Upper lobe of left lung (tissue), 4 donors: ENCODE results near the gene HPS1.

Experiments
- CTCF ChIP-seq, 6 experiments: fragments of 450-650 bp in 4 of 6; fragments of 200-600 bp in 2 of 6; sonication (generic) in 2 of 6; IDR thresholded peaks; one replicate each; pipeline ENCODE4 v1.5.1; 2016 to 2019; ENCODE audit warnings: antibody characterized with exemption in 6 of 6
- EP300 ChIP-seq, 4 donors: sonication (generic); formaldehyde crosslinking; IDR thresholded peaks; one replicate each; pipeline ENCODE4 v1.5.1; 2017; ENCODE audit warnings: antibody characterized with exemption in 4 of 4, control low read depth in 2 of 4
- POLR2A ChIP-seq, 4 donors: fragments of 450-650 bp; IDR thresholded peaks; one replicate each; pipeline ENCODE4 v1.5.1; 2016 to 2017; ENCODE audit warnings: antibody characterized with exemption in 4 of 4, mild to moderate bottlenecking in 2 of 4
- POLR2AphosphoS5 ChIP-seq, 2 donors: sonication (generic); formaldehyde crosslinking; IDR thresholded peaks; one replicate each; pipeline ENCODE4 v1.5.1; 2017; ENCODE audit warnings: antibody characterized with exemption in 2 of 2

GRCh38 chr10:98420786-98421185 is 25.9 kb downstream of the HPS1 start:
- TF ChIP-seq CTCF (IDR thresholded peaks at IDR 0.05) (no peak), POLR2AphosphoS5 (IDR thresholded peaks at IDR 0.05) (no peak), EP300 (IDR thresholded peaks at IDR 0.05) (no peak), POLR2A (IDR thresholded peaks at IDR 0.05) (no peak)
